Right lung (tissue), 5 donors: ENCODE measurements around the gene CHST1. TPM values are rescaled to one million over a fixed set of nuclear protein-coding genes. Genes with fewer than 3 reads are reported as not detected.

Source experiments
- DNase-seq, 2 donors: peaks; one replicate each; pipeline ENCODE4 v3.0.0-alpha.2; 2013
- polyA plus RNA-seq, 5 donors: library from polyadenylated mRNA; unstranded; fragments of 120-200 nt; gene quantifications; one replicate each; pipeline versions ENCODE4 v1.2.1 to v1.2.3, GENCODE V29; 2013; ENCODE audit warnings: inconsistent platforms in 1 of 5, low replicate concordance in 1 of 5; ENCODE audit not compliant: insufficient read length in 5 of 5, insufficient read depth in 1 of 5

The CHST1 gene
- polyA plus RNA-seq, 5 donors: 4.2 to 7.3 (median 5.6) TPM

GRCh38 chr11:45661439-45662055, 3.9 kb downstream of the CHST1 start:
- no peak for DNase-seq

GRCh38 chr11:45660729-45661438, 4.5 kb downstream of the CHST1 start:
- no peak for DNase-seq

DNA sequence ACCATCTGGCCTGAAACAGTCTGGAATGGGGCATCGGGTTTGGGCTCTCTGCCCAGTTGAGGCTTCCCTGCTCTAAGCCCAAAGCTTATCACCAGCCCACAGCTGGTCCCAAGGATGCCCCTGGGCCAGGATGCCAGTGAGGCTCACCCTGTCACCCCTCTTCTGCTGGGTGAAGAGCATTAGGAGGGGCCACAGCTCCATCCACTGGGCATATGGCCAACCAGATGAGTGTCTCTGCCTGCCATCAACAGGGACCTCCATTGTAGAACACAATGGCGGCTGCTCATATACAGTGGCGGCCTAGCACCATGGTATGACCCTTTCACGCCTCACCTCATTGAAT, 5.6 kb downstream of the CHST1 start:
- no peak for DNase-seq

DNA sequence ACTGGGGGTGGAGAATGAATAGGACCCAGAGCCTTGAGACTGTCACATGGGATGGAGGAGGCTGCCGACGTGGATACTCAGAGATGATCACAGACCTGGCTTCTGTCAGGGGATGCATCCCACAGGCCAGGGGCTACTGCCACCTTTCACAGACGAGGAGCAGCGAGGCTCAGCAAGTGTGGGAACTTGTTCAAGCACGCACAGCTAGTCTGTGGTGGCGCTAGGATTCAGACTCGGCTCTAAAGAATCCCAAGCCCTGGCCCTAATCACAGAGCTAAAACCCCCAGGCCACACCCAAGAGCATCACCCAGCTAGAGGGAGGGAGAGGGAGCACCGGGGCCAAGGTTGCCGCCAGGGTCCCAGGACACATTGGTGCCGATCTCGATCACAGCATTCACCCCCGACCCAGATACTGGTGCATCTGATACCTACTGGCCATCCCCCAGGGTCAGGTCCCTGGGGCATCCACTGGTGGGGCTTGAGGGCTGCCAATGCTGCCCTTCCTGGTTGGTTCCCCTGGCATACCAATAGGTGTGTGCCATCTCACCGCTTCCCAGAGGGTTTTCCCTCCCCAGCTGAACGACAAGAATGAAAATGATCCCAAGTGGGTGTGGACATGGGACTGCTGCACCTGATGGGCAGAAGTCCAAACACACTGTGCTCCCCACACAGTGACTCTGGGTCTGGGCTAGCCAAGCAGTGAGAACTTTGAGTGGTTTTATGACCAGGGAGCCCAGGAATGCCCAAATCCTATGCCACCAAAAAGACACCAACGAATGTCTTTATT, 6.2 kb downstream of the CHST1 start:
- no peak for DNase-seq

- DNase-seq: peak; percentile 47 to 55
These were observed 7.0 kb downstream of the CHST1 start for GRCh38 chr11:45658292-45658991.

DNA sequence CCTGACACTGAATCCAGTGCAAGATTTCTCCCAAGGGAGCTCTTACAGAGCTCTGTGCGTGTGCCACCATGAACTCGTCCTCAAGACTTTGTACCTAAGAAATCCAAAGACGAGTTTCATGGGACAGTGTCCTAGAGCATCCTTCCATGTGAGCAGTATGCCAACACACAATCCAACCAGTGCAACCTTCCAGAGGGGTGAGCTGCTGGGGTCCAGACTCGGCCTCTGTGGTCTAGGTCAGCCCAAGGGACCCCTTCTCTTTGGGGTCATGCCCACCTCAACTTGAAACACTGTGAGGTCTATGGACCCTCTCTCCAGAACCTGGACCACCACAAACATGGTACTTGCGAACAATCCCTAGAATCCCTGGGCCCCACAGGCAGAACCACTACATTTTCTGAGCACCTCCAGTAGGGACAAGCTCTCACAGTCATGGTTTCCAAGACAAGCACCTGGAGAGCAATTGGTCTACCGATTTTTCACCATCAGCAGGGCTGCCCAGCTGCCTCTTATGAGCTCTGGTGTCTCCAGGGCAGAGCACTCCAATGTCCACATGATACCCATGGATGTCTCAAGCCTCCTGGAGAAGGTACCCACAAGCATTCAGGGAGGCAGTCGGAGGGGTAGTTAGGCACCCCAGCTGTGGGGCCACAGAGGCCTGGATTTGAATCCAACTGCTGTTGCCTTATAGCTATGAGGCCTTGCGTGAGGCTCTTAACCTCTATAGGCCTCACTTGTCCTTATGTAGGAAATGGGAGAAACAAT, 7.7 kb downstream of the CHST1 start:
- no peak for DNase-seq

GRCh38 chr11:45655831-45656230, 9.6 kb downstream of the CHST1 start:
- no peak for DNase-seq

GRCh38 chr11:45655347-45655756, 10.1 kb downstream of the CHST1 start:
- DNase-seq: peak; percentile 57 to 63

- DNase-seq: no peak
These were observed 10.5 kb downstream of the CHST1 start for GRCh38 chr11:45655012-45655283.

DNA sequence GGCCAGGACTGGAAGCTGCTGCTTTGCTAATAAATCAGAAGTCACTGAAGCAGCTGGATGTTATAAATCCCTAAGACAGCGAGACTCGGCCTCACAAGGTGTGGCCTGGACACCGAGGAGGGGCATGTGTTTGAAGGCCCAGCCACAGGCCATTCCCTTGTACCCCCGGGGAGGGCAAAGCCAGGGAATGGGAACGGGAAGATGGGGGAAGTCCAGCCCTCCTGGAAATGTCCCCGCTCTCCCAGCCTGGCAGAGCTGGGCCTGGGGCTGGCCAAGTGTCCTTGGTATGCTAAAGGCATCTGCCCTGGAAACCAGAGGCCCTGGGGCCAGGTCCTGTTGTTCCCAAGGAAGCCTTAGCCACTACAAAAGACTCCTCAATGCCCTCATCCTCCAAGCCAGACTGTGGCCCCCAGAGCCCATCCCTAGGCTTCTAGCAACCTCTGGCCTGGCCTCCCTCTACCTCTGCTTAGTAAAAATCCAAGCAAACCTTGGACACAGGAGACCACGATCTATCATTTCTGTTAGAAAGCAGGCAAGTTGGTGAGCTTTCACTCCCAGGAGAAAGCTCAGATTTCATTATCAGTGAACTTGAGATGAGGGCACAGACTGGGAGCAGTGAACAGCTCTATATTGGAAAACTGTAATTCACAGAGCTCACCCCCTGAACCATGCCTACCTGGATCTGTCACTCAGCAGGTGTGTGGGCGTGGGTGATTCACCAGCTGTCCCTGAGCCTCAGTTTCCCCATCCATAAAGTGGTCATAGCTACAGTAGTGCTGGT, 11.0 kb downstream of the CHST1 start:
- no peak for DNase-seq

DNA sequence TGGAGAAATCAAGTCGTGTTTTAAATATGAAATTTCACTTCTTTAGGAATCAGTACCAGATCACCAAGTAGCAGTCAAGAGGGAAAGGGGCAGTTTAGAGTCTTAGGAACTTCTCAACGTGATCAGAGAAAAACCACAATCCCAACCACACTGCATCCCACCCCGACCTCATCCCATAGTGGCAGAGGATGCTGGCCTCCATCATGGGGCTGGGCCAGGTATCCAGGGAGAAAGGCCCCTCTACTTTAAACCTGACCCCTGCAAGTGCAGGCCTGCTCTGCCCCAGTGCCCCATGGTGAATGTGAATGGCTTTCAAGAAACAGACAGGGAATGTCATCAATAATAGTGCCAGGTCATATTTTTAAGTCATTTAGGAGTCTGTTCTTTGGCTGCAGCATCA, 12.1 kb downstream of the CHST1 start:
- DNase-seq: no peak

GRCh38 chr11:45652781-45653180, 12.6 kb downstream of the CHST1 start:
- DNase-seq: no peak

- no peak for DNase-seq
These were observed 13.3 kb downstream of the CHST1 start for GRCh38 chr11:45651841-45652749.

DNA sequence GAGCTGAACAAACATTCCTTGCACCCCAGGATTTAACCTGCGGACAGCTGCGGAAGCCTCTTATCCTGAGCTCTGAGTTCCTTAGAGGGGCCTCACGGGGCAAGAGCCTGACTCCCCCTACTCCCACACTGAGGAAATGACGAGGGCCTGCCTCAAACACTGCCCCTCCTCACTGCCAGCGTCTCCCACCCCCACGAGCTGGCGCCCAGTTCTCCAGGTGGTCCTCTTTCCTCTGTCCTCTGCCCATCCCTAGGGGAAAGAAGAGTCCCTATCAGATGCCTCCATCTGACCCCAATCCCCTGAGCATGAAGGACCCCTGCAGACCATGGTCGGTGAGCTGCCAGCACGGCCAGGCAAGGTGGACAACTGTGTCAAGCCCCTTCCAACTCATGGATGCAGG, 14.3 kb downstream of the CHST1 start:
- no peak for DNase-seq

GRCh38 chr11:45650166-45651095, 15.0 kb downstream of the CHST1 start:
- DNase-seq: no peak

GRCh38 chr11:45649544-45650165, 15.8 kb downstream of the CHST1 start:
- DNase-seq: no peak

- DNase-seq: no peak
These were observed 16.5 kb downstream of the CHST1 start for GRCh38 chr11:45648931-45649330.

DNA sequence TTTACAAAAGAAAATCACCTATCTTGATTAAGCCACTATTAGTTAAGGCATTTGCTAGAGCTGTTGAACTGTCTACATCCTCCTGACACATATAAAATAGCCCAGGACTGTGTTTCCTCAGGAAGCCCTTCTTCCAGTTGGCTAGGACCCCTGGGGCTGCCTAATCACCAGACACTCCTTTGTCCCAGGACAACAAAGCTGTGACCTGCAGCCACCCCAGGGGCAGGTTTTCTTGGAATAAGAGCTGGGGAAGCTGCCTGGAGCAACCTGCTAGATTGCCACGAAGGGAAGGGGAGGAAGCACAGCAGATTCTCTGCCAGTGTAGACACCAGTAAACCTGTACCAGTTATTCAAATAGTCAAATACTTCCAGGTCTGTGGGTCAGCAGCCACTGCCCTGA, 17.6 kb downstream of the CHST1 start:
- no peak for DNase-seq
